HG03442 (cell line): ENCODE results near the gene SCML1.

Experiments
- ATAC-seq: cut with Tn5 transposase; IDR thresholded peaks from one replicate; pipeline ENCODE4 v1.9.1; 2021; ENCODE audit warnings: mild to moderate bottlenecking, moderate library complexity; ENCODE audit not compliant: unreplicated experiment

Gene SCML1

DNA sequence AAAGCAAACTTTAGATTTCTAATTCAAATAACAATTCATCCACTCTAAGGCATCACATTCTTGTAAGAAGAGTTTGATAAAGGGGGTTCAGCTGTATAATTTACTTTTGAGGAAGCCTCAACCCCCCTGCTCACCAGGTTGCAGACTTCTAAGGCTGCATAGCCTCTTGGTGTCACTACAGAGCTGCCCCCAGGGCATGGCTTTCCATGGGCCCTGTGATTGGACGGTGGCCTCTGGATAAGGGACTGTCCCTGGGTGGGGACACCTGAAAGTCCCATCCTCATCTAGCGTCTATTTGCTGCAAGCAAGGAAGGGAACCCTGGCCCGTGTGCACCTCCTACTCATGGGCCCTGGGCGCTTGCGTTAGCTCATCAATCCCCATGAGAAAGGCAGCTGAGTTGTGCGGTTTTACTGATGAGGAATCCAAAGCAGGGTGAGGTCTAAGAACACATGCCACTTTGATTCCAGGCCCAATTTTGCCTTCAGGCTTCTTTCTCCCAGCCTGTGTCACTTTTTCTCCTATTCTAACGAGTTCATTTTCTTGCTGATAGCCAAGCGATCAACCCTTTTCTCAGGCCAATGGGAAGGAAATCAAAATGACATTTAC is 51.8 kb downstream of the SCML1 start:
- no peak for ATAC-seq

DNA sequence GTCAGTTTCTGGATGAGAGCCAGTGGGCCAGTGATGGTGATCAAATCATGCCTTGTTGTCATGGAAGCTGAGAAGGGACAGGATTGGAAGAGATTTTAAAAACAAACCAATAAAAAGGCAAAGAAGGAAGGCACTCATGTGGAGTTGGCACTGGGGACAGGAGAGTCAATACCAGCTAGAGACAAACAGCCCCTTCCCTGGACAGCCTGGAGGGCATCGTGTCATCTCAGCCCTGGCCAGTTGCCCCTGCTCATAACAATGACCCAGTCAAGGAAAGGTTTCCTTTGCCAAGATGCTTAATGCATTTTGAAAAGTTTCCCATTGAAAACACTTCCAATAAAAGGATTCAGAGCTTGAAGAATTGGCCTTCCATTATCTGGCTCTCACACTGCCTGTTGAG is 55.5 kb downstream of the SCML1 start:
- no peak for ATAC-seq

DNA sequence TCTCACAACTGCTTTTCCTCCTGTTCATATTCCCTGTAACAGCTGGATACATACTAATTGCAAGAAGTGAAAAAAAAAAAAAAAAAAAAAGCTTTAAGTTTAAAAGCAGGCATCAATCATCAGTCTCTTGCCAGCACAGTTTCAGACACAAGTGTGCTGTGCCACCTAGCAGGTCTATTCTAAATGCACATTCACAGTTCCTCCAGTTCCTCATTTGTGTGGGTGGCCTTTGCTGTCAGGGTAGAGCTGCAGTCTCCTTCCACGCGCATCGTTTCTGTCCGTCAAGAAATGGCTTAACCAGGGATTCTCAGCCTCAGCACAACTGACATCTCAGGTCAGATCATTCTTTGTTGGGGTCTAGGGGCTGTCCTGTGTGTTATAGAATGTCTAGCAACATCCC is 61.6 kb downstream of the SCML1 start:
- ATAC-seq = no peak

DNA sequence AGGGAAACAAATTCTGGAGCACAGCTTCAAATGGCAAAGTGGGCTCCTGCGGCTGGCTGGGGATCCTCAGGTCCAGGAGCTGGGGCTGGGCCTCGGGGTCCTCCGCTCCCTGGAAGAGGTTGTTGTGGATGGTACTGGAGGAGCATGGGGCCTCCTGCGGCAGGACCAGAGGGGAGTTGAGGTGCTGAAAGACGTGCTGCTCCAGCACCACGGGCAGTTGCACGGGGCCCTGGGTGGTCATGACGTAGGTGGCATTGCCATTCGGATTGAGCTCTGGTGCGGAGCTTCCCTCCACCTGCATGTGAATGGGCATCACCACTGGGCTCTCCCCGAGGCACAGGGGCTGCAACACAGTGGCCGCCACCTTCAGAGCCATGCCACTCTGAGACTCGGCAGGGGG is 64.1 kb downstream of the SCML1 start:
- ATAC-seq = no peak

DNA sequence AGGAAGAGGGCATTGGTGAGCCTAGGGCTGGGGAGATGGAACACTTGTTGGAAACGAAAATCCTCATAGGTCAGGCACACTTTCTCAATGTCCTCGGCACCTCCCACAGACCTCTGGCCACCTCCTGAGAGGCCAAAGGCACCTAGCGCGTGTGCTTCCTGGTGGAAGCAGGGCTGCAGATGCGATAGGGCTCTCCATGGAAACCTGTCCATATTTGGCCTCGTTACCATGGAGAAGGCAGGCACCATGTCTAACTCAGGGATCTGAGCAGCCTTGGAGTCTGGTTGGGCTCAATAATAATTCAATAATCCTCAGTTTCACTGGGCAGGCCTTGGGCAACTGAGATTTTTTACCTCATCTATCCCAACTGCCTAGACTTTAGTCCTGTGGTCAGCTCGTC is 65.5 kb downstream of the SCML1 start:
- no peak for ATAC-seq

DNA sequence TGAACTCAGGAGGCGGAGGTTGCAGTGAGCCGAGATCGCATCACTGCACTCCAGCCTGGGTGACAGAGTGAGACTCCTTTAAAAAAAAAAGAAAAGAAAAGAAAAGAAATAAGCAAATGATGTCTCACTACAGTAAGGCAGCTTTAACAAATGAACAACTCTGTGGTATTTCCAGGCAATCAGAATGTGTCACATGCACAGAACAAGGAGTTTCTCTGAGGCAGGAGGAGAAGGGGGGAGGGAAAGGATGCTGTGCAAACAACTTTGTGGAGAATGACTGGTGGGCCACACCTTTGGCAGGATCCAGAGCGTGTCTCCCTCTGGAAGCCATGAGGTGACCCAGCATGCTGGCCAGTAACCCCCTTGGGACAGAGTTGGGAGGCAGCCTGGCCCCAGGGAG is 66.2 kb downstream of the SCML1 start:
- no peak for ATAC-seq
